Activated naive CD8-positive, alpha-beta T cell treated with anti-CD3 and anti-CD28 coated beads, Interleukin-2, amount 50 U/mL, for 16 hours (primary cell): ENCODE data around the gene CDC42SE2.
"Not testable (repeated sequence)": the region's sequence is repeated elsewhere in the genome, so short reads cannot be mapped to it uniquely, and the experiment has no call there.

Experiments
- DNase-seq: peaks from one replicate; pipeline ENCODE4 v3.0.0-alpha.2; 2020; ENCODE audit warnings: low read depth, low spot score

Gene CDC42SE2

DNA sequence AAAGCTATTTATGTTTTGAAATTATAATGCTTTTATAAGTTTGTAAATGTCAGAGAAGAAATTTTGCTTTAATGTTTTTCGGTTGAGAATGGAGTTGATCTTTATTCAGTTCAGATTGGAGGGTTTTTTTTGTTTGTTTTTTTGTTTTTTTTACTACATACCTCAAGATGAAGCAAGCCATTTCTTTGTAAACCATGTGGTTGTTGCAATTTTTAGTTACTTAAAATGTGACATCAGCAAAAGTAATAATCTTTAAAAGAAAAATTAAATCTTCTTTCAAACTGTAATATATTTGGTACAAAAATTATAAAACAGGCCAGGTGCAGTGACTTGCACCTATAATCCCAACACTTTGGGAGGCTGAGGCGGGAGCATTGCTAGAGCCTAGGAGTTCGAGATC lies 102.6 kb downstream of the CDC42SE2 start:
- DNase-seq, result no peak

DNA sequence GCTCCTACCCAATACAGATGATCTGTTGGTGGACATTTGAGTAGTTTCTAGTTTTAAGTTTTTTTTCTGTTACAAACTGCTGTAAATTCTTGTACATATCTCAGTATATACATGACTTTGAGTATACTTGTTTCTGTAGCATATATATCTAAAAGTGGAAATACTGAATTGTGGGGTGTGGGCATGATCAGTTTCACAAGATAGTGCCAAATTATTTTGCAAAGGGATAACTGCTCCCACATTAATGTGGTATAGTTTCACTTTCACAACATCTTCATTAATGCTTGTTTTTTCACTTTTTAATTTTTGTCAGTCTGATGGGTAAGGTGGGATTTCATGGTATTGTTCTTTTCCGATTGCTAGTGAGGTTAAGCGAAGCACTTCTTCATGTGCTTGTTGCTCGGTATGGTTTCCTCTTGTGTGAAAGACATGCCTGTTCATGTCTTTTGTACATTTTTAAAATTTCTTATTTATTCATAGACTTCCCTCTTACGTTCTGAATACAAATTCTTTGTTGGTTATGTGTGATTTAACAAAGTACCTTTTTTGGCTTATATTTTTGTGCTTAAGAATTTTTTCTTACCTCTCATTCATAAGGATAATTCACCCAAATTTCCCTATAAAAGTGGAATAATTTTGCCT lies 103.5 kb downstream of the CDC42SE2 start:
- no peak for DNase-seq

DNA sequence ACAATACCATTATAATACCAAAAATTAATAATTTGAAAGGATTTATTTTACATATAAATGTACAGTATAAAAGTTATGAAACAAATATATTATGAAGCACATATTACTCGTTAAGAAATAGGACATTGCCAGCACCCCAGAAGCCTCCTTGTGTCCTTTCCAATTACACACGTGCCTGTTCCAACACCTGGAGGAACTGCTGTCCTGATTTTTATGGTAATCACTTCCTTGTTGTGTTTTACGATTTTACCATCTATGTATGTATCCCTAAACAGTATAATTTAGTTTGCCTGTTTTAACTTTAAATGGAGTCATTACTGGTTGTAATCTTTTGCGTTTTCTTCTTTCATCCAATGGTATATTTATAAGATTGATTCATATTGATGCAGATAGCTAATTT lies 105.0 kb downstream of the CDC42SE2 start:
- DNase-seq, result no peak

DNA sequence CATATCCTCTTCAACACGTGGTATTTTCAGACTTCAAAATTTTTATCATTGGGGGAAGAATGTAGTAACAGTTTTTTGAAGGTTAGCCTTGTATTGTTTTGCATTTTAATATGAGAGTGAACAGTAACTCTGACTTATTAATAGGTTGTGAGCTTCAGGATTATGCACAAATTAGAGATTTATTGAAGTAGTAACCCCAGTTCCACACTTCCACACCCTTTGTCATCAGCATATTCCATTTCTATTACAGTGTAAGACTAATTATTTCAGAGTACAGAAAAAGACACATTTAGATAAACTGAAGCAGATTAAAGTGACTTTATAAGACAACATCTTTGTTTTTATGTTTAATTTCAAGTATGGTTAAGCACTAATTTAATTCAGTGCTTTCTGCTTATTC lies 105.7 kb downstream of the CDC42SE2 start:
- no peak for DNase-seq

DNA sequence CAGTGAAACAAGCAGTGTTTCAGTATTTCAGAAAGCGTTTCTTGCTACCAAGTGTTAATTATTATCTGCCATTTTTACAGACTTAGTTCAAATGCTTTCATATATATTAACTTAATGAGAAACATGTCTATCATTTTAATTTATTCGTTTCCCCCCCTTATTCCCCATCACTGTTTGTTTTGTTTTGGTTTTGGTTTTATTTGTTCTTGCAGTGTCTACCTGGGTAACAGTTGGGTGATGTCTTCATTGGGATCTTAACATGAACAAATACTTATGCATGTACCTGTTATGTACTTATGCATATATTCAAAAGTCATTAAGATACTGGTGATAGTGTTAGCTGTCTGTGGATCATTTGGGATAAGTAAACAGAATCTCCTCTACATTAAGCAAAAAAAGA lies 108.0 kb downstream of the CDC42SE2 start:
- no peak for DNase-seq

DNA sequence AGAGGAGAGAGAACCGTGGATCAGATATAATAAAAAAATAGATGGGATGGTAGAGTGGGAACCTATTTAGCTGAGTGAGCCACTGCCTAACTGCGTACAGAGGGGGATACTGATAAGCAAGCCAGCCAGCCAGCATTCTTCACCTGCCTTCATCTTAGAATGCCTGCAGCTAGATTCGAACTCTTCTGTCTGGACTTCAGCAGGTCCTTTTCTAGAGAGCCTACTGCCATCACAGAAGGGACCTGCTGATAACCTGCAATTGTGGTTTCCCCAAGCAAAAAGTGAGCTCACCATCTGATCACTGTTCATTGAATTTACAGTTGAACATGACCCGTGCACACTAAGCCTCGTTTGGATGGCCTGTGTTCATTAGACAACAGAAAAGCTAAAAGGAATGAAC lies 109.4 kb downstream of the CDC42SE2 start:
- no peak for DNase-seq

DNA sequence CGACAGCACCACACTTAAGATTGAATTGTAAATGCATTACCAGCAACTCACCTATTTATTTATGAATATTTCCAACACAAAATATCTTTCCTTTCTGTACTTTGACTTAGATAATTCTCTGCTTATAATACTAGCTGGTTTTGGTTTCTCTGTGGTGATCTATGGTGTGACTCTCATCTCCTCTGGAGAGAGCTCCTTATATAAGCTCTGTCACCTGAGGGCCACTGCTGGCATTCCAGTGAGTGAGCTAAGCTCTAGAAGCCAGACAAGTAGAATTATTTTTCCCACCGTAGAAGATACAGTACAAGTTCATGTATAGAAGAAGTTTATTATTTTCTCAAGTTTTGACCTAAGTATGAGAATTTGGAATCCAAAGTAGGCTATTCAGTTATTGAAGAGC lies 111.5 kb downstream of the CDC42SE2 start:
- DNase-seq, result no peak

DNA sequence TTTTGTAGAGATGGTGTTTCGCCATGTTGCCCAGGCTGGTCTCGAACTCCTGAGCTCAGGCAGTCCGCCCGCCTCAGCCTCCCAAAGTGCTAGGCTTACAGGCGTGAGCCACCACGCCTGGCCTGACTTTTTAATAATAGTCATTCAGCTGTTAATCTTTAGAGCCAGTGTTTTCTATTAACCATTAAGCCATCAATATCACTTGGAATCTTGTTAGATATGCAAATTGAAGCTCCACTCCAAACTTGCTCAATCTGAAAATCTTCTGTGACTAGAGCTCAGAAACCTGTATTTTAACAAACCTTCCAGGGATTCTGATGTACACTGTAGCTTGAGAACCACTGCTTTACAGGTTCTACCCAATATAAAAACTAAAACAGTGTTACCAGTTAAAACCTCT lies 113.5 kb downstream of the CDC42SE2 start:
- no peak for DNase-seq

DNA sequence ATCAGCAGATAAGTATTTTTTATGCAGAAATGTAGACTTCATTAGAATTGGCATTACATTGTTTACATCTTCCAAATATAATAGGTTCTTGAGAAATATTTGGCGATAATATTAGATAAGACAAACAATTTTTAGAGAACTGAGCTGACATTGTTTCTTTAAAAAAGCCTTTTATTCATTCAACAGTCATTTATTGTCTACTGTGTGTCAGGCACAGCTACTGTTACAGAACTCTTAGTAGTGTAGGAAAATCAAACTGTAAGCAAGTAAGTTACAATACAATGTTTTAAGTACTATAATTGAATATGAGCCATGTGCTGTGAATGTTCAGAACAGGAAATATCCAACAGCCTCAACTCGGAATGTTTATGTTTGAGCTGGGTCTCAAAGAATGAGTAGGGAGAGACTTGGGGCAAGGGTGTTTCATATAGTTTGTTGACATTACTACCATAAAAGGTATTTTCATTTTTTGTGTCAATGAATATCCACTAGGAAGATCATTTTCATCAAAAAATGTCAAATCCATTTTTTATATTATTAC lies 114.0 kb downstream of the CDC42SE2 start:
- DNase-seq, result no peak

DNA sequence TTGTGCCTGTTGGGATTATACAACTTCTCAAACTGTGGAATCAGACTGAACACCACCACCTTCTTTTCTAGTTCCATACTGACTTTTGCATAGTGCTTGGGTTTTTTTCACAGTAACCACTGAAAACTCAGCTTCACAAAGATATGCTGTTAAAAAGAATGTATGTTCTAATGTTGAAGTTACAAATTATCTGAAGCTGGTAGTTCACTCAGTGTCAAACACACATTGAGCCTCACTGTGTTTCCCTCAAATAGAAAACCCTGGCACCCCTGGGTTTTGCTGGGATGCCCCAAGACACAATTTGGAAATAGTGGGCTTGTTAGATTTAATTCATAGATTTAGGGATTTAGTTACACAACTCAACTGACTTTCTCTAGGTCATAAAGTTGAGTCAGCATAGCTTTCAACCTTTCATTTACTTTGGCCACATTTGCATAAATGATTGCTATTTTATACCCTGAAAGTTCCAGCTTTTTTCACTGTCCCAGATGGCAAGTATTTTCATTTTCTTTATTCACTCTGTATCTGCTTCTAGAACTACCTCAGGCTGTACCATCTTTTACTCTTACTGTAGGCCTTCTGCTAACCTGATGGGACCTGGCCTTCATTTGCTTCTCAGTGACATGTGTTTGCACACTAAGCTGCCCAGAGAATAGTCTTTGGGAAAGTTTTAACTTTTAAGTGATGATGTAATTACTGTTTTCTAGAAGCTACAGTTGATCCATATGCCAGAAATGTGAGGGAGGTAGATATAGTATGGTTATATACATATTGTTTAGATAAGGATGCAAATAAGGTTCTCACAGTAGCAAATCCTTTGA lies 115.1 kb downstream of the CDC42SE2 start:
- DNase-seq, result no peak

DNA sequence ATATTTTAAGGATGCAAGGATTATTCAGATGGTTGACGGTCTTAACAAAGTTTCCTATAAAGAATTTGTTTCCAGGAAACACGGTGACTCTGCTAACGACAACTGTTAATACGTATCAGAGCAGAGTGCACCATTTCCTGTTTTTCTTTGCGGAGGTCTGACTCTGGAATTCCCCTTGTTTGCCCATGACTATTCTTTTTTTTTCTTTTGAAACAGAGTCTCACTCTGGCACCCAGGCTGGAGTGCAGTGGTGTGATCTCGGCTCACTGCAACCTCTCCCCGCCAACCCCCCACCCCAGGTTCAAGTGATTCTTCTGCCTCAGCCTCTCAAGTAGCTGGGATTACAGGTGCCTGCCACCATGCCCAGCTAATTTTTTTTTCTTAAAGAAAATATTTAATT lies 115.9 kb downstream of the CDC42SE2 start:
- peak; percentile 49 for DNase-seq

DNA sequence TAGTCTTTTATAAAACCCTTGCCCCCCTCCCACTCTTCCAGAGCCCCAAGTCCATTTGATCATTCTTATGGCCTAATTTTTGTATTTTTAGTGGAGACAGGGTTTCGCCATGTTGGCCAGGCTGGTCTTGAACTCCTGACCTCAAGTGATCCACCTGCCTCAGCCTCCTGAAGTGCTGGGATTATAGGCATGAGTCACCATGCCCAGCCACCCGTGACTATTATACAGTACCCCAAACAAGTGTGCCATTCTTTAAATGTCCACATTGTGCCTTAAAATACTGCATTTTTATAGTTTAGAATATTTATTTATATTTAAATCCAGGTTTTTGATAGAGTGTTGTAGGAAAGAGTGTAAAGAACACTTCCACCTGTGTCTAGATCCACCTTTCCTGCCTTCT lies 116.4 kb downstream of the CDC42SE2 start:
- DNase-seq, result not testable (repeated sequence)

DNA sequence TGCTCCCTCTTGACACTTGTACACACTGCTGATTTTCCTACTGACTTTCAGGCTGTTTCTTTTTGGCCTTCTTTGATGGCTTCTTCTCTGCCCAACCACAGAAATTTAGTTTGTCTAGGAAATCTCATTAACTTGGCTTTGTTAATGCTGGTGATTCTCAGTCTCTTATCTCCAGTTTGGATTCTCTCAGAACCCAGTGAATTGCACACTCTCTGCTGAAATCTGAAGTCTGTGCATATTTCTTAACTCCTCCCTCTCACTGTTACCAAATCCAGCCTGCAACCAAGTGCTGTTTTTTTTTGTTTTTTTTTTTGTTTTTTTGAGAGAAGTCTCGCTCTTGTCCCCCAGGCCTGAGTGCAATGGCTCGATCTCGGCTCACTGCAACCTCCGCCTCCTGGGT lies 117.2 kb downstream of the CDC42SE2 start:
- no peak for DNase-seq

DNA sequence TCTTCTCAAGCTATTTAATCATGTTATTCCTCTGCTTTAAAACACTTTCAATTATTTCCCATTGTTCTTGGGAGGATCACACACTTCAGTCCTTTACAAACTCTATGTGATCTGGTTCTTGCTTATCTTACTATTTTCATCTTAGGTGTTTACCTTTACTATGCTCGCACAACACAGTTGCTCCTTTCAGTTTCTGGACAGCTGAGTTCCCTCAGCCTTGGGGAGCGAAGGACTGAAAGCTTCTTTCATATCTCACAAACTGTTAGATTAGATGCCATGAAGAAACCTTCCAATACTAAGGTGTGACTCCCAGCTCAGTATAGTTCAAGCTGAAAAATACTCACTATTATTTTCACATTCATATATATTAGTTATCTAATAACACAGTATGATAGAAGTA lies 117.9 kb downstream of the CDC42SE2 start:
- DNase-seq, result no peak

DNA sequence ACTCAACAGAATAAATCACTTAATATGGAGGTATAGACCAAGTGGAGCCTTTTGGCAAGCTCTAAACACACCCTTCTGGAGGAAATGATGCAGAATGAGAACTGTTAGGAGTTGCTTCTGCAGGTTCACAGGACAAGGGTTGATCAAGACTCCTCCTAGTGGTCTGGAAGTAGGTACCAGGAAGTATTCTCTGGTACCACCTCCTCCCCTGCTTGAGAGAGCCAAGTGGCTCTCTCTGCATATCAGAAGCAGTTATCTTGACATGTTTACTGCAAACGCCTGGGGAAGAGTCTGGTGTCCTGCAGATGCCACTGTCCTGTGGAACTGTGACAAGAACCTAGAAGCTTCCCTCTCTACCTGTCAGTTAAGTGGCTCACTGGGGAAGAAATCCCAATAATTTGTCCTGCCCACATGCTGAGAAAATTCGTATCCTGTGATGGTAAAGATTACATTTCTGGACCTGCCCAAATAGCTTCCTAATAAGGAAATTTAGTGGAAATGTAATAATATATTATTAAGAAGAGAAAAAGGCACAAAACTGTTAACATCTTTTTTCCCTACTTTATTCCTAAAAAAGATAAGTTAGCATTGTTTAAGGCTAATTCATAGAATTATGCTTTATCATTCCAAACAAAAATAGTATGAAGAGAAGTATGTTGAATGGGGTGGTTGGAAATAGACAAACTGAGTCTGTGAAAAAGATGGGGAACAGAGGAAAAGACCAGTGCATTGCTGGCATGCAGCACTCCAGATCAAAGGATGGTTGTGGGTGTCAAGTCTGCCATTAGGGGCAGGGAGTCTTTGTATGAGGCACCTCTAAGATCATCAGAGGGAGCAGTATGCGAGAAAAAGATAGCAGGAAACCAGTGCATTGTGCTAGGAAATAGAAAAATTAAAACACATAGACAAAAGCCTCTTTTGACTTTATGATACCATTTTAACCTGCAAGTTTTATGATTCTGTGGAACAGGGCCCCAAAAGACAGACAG lies 118.8 kb downstream of the CDC42SE2 start:
- DNase-seq, result no peak

DNA sequence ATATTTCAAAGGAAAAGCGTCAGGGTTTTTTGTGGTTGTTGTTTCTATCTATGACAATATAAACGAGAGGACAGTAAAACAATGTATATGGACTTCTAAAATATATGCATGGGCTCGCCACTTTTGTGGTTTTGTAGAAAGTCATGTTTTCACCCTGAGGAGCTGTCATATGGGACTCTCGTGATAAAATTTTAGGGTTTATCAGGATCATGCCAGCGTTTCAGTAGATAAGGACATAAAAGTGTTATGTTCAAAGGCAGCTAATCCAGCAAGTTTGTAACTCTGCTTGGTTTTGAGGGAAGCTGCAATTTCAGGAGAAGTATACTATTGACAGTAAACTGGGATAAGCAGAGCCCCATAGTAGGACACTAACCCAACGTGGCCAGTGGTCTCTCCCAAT lies 120.3 kb downstream of the CDC42SE2 start:
- no peak for DNase-seq

DNA sequence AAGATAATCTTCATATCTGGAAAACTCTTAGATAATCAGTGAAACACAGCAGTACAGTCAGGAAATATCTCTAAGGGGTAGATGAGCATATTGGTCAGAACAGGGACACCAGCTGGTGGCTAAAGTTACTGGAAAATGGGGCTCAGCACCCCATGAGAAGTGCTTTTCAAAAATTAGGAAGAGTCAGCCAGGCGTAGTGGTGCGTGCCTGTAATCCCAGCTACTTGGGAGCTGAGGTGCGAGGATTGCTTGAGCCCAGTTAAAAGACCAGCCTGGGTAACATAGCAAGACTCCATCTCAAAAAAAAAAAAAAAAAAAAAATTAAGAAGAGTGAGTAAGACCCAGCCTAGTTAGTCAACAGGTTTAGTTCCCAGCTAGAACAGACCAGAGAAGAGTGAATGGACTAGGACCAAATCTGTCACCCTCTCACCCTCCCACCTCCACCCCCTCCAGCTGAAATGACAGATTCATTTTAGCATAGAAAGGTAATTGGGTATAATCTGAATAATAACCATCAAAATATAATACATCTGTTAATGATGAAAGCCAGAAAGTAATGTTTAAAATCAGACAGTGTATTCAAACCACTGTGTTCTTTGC lies 120.9 kb downstream of the CDC42SE2 start:
- no peak for DNase-seq

DNA sequence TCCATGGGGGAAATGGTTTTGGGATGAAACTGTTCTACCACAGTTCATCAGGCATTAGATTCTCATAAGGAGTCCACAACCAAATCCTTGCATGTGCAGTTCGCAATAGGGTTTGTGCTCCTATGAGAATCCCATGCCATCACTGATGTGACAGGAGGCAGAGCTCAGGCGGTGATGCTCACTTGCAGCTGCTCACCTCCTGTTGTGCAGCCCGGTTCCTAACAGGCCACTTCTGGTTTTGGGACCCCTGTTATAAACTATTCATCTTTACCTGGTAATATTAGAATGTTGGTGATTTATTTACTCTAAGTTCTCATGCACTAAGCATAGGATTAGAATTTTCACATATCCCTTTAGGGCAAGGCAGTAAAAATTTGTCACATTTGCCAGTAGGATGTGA lies 122.3 kb downstream of the CDC42SE2 start:
- no peak for DNase-seq

DNA sequence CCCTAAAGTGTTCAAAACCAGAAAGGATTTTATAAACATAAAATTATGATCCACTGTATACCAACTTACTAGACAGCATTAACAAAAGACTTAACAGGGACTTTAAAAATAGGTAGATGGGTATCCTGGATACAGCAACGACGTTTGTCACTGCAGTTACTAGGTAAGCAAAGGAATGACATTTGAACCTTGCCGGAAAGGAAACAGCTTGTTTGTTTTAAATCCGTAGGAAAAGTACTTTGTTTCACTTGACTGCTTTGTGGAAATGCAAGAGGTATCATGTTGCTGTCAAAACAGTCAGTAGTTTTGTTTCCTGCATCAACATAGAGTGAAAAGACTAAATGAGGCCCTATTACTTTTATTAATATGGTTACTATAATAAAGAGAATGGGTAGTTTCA lies 122.9 kb downstream of the CDC42SE2 start:
- DNase-seq, result no peak

DNA sequence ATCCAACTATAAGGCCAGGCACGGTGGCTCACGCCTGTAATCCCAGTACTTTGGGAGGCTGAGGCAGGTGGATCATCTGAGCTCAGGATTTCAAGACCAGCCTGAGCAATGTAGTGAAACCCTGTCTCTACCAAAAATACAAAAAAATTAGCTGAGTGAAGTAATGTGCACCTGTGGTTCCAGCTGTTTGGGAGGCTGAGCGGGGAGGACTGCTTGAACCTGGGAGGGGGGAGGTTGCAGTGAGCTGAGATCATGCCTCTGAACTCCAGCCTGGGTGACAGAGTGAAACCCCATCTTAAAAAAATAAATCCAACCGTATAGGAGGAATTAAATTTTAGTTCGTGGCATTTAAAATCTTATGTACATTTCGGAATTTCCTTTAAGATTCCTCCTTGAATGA lies 123.4 kb downstream of the CDC42SE2 start:
- no peak for DNase-seq

DNA sequence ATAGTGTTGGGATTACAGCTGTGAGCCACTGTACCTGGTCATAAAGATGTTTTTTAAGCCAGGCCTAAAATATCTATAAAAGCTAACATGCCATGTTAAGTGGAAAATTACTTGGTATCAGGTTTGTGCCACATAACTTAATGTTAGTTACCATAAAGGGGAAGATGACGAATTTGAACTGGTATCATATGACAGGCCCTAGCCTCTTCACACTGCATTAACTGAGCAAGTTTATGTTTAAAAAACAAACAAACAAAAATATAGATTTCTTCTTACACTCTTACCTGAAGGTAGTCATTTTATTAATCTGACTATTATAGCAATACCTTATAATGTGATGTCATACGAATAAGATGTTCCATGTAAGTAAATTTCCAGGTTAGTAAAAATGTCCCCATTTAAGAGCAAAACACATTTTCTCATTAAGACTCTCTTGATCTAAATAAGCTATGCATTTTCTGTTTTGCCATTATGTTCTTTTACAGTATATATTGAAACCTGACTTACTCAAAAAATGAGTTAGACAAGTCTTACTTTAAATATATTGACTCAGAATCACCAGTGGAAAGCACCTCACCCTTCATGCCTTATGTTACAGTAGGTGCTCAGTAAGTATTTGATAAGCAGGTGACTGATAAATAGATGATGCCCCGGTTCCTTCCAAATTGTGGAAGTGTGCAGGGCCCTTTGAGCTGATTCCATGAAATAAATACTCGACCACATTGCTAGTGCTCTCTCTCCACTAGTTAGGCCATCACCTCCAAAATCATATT lies 125.4 kb downstream of the CDC42SE2 start:
- DNase-seq, result no peak
